ENCODE measurements around the gene KRIT1.
"Not testable (repeated sequence)": the region's sequence is repeated elsewhere in the genome, so short reads cannot be mapped to it uniquely, and the experiment has no call there.

Gene KRIT1

DNA sequence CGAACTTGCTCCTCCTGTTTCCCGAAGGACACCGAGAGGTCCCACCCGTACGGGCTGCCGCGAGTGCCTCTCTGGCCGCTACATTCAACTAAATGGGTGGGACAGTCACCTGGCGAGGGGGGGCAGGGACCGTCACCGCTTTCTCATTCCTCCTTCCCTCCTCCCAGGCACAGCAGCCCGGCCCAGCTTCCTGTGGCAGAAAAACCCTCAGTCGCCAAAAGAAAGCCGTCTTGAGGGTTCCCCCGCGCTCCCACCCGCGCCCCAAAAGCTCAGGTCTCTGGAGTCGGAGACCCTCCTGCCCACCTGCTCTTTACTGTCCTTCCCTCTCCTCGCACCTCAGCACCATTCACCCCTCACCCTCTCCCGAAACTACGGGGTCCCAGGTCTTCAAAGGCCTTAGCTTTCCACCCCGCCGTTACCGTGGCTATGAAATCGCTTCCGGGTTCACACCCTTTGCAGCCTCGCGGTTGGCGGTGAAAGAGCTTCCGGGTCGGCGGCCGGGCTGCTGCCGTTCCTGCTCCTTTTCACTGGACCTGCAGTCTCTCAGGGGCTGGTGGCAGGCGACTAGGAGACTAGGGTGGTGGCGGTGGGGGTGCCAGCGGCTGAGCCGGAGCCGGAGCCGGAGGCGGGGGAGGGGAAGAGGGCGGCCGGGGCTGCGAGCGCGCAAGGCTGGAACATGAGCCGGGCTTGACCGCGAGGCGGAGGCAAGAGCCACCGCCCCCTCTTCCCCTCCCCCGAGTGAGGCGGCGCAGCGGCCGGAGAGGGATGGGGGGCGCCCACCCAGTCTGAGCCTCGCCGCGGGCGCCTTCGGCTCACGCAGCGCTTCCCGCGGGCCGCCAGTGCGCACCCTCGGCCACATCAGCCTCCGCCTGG lies at the start of gene KRIT1, which contains the start of gene ANKIB1:
TSS of gene KRIT1 (minus strand) at position 428 of the 873 bp plus-strand sequence. CDS start 3,779 bp downstream, outside the sequence.
TSS of gene ANKIB1 (plus strand) at position 488 of the 873 bp plus-strand sequence. CDS start 49,005 bp downstream, outside the sequence.
- FAIRE-seq: peak; percentile 59

DNA sequence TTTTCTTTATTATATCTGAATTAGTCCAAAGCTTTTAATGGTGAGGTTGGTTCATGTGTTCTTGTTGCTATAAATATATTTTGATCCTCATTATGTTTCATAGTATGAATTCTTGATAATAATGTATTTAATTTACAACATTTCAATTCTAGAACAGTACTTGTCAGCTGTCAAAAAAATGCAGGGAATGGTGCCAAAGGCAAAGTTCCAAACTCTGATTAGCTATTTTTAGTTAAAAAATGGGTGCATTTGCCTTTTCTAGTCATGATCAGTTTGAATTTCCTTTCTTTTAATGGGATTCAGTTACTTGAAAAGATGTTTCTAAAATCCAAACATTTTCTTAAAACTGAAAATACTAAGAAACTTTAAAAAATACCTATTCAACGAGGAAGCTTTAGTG lies 49.7 kb upstream of the KRIT1 start:
- FAIRE-seq: peak; percentile 49

DNA sequence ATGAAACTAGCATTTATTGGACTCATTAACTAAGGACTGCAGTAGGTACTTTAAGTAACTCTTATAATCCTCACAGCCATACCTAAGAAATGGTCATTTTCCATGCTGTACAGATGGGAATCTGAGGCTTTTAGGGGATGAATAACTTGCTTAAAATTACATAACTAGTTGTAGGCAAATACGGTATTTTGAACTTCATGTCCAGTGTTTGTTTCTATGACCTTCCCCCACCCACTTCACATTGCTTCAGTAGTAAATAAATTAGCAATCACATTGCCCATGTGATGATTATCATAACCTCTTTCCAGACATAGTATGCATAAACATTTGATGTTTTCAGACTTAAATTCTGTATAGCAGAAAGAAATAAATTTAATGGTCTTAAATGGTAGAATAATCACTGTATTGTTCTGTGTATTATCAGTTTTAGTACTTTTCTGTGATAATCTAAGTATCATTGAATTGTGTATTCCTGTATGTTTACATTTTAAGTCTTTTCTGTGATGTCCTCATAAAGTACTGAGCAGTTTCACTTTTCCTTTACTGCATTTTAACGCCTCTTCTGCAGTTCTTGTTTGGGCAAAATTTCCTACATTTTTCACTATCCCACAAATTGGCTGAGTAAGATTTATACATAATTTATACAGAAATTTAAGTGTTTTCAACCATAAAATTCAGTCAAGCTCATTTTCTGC lies 48.3 kb upstream of the KRIT1 start:
- FAIRE-seq: no peak

DNA sequence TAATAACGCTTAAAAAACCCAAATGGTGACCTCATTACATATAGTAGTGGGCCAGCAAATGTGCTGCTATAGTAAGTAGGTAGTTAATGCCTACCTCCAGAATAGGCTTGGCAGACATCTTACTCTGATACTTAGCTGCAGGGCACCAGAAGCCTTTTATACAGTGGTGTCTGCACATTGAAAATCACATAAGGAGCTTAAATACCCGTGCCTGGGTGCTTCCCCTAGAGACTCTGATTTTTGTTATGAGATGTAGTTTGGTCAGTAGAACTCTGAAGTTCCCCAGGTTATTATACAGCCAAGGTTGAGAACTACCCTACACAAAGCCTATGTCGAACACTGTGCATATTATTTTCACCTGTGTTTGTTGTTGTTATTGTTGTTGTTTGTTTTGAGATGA lies 47.3 kb upstream of the KRIT1 start:
- FAIRE-seq: no peak

DNA sequence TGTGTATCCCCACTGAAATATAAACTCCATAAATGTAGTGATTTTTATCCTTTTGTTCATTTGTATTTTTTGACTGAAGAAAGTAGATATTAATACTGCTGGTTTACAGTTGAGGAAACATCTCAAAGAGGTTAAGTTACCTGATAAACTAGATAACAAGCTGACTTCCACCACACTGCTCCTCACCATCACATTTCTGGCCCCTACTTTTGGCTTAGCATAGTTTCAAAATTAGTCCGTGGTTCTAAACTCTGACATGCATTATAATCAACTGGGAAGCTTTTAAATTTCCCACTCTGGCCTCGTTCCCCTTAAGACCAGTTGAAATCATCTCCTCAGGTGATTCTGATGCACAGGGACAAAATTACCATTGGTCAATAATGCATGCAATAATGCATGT lies 43.6 kb upstream of the KRIT1 start:
- FAIRE-seq: no peak

DNA sequence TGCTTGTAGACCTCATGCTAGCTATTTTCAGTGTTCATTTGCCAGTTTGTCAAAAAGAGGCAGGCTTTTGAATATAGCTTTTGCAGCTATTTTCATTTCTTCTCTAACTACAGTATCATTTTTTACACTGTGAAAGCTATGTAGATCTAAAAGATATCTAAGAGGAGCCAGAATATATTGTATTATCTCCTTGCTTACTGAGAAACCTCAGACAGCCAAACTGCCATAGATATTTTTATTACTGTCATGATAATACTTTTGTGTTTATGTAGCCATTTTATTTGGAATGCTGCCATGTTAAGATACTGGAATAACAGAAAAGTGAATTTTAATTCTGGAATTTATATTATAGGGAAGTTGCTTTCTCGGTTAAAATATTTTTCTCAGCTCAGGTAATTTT lies 37.2 kb upstream of the KRIT1 start:
- FAIRE-seq: no peak

DNA sequence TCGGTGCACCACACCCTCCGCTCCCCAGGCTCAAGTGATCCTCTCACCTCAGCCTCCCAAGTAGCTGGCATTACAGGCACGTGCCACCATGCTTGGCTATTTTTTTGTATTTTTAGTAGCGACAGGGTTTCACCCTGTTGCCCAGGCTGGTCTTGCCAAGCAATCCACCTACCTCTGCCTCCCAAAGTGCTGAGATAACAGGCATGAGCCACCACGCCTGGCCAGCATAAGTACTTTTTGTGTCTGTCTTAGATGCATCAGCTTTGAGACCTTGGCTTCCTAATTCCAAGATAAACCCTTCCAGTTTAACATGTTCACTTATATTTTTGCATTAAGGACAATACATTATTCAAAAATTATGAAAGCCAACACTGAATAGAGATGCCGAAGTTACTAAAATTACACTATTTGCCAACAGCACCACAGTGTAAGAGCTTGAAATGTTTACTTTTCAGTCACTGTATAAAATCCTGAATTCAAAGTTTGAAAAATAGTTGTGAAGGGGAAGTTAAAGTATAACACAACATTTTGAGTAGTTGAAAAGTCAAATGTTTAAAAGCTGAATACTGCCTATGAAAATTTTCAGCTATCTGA lies 36.6 kb upstream of the KRIT1 start:
- no peak for FAIRE-seq

DNA sequence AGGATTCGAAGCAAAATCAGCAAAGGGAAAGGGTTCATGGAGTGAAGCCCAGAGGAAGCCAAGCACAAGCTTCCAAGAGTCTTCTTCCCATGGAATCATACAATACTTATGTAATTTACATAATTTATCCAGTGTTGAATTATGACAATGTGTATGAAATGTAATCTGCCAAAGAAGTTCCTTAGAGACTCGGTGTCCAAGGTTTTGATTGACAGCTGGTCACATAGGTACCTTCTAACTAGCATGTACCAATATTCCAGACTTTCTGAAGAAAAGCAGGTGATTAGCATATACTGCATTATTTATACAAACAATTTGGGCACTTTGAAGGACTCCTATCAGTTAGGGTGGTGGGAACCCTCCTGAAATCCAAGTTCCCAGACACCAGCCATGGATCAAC lies 35.3 kb upstream of the KRIT1 start:
- no peak for FAIRE-seq

DNA sequence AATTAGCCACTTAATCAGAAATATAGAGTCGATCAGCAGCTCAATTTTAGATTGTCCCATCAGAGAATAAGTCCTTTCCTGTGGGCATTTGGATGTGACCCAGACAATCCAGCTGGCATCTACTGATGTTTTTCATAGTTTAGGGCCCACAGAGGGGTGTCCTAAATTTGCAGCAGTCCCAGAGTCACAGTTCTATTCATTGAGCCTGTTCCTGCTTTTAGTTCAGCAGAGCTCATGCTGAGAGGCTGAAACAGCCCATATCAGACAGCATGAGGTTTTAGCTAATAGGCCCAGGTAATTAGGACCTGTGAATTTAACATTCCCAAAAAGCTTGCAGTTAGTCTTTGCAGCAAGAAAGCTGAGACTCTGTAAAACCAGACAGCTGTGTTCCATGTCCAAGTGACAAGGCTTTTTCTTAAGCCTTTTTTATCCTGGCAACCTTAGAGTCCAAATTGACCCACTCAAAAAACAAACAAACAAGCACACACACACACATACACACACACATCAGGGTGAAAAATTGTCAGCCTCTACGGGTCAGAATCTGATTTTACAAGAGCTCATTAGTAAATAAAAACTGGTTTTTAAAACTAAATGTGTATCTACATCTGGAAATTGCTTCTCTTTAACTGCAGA lies 33.8 kb upstream of the KRIT1 start:
- no peak for FAIRE-seq

DNA sequence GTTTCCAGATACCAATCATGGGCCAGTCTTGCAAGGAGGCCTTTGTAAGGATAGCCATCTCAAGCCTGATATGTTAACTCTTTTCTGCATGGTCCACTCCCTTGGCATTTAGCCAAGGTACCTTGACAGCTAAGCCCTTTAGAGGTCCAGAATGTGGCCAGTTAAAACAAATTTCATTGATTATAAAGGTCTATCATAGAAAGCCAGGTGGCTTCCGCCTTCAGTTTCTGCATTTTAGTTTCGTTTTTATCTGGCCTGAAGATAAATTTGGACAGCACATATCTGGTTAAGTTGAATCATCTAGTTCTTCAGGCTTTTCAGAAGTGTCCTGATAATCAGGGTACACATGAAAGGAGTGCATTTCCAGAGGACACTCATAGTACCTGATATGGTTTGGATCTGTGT lies 30.7 kb upstream of the KRIT1 start:
- no peak for FAIRE-seq

DNA sequence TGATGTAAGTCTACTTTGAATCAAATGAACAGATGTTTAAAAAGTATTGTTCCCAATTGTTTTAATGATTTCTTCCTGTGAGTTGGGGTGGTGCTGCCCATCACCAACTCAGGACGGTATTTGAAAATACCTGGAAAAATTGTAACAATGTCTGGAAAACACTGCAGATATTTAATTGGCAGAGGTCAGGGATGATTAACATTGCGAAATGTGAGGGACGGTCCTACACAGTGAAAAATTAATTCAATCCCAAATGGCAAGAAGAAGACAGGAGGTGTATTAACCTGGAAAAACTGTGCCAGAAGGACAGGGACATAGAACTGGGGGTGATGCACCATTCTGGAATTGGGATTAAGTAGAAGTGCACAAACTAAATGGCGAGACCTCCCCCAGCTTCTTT lies 29.6 kb upstream of the KRIT1 start:
- FAIRE-seq: no peak

DNA sequence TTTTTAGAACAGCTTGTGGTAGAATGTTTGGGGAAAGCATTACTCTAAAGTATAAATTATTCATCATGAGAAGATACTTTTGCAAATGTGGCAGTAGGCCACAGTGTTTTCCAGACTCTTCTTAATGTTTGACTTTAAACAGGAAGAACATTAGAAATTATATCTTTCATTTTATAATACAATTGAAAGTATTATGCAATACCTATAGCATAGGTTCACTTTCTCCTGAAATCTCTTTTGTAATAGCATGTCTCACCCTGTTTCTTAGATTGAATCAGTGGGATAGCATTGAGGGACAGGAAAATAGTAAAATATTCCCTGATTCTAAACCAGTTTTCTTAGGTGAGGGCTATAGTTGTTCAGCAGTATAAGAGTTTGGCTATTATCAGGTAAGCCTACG lies 23.2 kb upstream of the KRIT1 start:
- no peak for FAIRE-seq

DNA sequence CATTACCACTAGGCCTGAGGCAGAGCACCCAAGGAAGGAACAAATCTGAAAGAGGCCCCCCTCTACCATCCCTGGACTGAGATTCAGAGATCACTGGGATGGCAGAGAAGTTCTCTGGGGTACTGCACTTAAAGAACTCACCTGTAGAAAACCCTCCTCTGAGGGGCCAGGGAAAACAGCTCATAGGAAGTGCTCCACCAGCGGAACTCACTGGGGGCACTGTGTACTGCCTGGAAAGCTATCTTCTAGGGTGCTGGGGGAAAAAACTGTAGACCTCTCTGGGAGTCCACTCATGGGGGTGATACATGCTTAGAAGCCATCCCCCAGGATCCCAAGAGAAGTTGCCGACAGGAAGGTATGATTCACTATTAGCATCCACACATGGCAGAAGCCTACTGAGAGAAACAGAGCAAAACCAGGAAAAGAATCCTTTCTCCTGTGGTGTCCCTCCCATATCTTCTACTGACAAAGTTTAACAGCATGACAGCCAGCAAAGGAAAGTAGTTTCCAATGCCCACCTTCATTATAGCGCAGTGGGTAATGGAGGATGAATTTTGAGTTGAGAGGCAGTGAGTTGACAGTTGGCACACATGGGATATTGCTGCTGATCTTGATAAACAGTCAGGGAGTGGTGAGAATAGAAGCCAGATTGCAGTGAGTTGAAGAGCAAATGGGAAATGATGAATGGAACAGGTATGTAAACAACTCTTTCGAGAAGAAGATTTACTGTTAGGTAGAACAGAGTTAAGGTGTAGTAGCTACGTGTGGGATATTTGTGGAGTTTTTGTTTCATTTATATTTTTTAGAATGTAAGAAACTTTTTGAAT lies 20.9 kb upstream of the KRIT1 start:
- FAIRE-seq: no peak

DNA sequence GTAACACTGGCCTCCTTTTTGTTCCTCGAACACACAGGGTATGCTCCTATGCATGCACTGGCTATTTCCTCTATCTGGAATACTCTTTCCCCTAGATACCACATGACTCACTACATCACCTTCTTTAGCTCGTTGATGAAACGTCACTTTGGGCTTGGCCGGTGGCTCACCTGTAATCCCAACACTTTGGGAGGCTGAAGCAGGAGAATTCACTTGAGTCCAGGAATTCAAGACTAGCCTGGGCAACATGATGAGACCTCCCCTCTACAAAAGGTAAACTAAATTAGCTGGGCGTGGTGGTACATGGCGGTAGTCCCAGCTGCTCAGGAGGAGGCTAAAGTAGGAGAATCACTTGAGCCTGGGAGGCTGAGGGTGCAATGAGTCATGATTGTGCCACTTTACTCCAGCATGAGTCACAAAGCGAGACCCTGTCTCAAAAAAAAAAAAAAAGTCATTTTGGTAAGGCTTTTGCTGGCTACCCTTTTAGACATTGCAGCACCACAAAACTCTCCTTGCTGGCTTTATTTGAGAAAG lies 14.6 kb upstream of the KRIT1 start:
- FAIRE-seq: no peak

DNA sequence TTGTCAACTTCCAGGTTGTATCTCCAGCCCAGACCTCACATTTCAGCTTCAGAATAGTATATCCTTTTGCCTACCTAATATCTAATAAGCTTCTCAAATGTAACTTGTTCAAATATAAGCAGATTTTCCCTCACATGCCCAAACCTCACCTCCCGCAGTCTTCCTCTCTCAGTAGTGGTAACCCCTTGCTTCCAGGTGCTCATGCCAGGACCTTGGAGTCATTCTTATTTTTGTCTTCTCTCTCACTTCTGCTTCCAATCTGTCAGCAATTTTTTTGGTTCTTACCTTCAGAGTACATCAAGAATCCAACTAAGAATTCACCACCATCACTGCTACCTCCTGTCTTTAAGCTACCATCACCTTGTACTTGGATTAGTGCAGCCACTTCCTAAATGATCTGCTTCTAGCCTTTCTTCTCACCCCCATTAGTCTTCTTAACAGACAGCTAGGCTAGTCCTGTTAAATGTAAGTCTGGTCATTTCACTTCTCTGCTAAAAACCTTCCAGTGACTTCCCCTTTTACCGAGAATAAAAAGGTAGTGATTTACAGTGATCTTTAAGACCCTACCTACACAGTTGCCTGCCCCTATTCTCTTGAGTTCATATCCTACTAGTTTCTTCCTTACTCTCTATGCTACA lies 14.0 kb upstream of the KRIT1 start:
- no peak for FAIRE-seq

DNA sequence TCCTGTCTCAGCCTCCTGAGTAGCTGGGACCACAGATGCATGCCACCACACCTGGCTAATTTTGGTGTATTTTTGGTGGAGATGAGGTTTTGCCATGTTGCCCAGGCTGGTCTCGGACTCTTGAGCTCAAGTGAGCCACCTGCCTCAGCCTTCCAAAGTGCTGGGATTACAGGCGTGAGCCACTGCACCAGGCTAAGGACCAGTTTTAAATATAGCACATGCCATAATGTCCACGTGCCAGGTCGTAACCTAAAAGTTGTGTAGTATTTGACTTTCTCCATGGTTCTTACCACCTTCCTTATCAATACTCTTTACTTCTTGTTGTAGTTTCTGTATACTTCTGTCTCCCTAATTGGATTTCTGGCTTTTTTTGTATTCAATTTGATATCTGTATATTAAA lies 13.3 kb upstream of the KRIT1 start:
- no peak for FAIRE-seq

DNA sequence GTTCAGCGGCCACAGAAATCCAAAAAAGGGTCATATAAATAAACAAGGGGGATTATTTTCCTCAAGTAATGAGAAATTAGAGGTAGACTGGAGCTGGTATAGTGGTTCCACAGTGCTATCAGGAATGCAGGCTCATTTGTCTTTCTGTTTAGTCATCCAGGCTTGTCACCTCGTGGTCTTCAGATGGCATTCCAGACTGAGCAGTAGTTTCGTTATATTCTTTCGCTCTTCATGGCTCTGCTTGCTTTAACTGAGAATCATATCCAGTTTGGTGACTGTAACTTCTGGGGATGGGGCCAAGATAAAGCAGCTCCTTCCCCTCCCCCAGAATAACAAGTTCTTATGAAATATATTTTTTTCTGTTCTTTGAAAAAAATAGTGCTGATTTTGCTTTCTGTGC lies 9.6 kb upstream of the KRIT1 start:
- no peak for FAIRE-seq

DNA sequence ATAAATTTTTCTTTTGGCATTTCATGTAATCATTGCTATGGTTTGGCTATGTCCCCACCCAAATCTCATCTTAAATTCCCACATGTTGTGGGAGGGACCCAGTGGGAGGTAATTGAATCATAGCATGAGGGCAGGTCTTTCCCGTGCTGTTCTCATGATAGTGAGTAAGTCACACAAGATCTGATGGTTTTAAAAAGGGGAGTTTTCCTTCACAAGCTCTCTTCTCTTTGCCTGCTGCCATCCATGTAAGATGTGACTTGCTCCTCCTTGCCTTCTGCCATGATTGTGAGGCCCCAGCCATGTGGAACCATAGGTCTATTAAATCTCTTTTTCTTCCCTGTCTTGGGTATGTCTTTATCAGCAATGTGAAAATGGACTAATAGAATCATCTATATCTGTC lies 9.1 kb upstream of the KRIT1 start:
- not testable (repeated sequence) for FAIRE-seq

DNA sequence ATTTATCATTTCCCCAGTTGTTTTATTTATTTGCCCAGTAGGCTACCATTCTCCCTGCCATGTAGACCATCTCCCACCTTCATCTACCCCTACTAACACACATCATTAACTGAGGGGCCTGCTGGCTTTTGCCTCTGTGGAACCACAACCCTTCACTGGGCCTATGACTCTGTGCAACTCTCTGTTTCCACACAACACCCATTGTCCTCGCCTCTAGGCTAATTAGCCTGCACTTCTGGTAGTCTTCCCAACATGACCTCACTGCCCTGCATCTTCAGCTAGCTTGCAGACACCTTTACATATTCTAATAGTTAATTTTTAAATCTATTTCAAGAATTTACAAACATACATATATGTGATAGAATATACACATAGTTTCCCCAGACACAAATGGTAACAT lies 7.5 kb upstream of the KRIT1 start:
- FAIRE-seq: no peak

DNA sequence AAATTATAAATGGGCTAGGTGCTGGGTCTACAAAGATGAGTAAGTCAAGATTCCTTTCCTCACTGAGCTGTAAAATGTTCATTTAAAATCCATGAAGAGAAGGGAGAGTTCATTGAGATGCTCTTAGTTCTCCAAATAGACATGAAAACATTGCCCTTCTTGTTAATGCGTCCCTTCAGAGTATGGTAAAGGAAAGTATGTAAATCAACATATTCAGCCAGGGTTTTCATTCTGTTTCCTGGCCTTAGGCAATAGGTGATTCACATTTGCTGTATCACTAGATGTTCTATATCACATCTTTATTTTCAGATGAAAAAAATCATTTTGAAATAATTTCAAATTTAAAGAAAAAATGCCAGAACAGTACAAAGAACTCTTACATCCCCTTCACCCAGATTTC lies 5.5 kb upstream of the KRIT1 start:
- no peak for FAIRE-seq

DNA sequence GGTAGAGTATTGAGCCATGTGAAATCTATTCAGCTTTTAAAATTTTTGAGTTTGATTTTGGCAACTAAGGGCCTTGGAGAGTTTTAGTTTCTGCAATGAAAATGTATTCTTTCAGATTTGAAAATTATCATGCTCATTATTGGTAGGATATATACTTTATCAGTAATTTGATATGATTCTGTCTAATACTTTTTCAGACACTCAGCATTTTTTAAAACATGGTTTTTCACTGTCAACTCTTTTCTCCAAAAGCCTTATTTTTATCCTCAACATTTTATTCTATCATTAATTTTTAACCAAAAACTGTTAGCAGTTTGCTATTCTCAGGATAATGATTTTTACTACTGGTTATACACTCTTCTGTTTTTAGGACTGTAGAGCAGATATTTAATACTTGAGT lies 4.9 kb upstream of the KRIT1 start:
- no peak for FAIRE-seq
